ENCODE results near the gene NAV1.
"Not testable (repeated sequence)": the region's sequence is repeated elsewhere in the genome, so short reads cannot be mapped to it uniquely, and the experiment has no call there.

The NAV1 gene

GRCh38 chr1:201540846-201541735 lies 2.2 kb downstream of the NAV1 start:
- Histone ChIP-seq H3K9ac (ENCODE audit: low read depth, low read length) (no peak overlapping the region), H3K27ac (ENCODE audit: low read depth, low read length) (no peak overlapping the region), H3K4me3 (ENCODE audit: low read length) (no peak overlapping the region), H3K27me3 (ENCODE audit: insufficient read depth, low read length) (peaks cover 44% of the 10 kb centered on the region), H3K9me3 (ENCODE audit: insufficient read depth, low read depth, low read length) (no peaks in the 10 kb centered on the region), H3K4me1 (ENCODE audit: insufficient read depth, low read length) (peaks cover 10% of the 10 kb centered on the region), H3K36me3 (ENCODE audit: insufficient read depth, low read length) (no peaks in the 10 kb centered on the region)
- 82% methylated on average over 12 of the region's 12 CpGs for WGBS

- Histone ChIP-seq H3K4me3 (ENCODE audit: low read length) (no peak overlapping the region), H3K27ac (ENCODE audit: low read depth, low read length) (no peak overlapping the region), H3K9ac (ENCODE audit: low read depth, low read length) (no peak overlapping the region), H3K27me3 (ENCODE audit: insufficient read depth, low read length) (peaks cover 38% of the 10 kb centered on the region), H3K36me3 (ENCODE audit: insufficient read depth, low read length) (no peaks in the 10 kb centered on the region), H3K9me3 (ENCODE audit: insufficient read depth, low read depth, low read length) (no peaks in the 10 kb centered on the region), H3K4me1 (ENCODE audit: insufficient read depth, low read length) (peaks cover 10% of the 10 kb centered on the region)
- 81% methylated on average over 9 of the region's 9 CpGs for WGBS
Observed at GRCh38 chr1:201542309-201543035, 3.5 kb downstream of the NAV1 start.

- Histone ChIP-seq H3K27me3 (ENCODE audit: insufficient read depth, low read length) (peaks cover 24% of the 10 kb centered on the region), H3K4me1 (ENCODE audit: insufficient read depth, low read length) (peaks cover 7% of the 10 kb centered on the region), H3K36me3 (ENCODE audit: insufficient read depth, low read length) (no peaks in the 10 kb centered on the region), H3K4me3 (ENCODE audit: low read length) (no peak overlapping the region), H3K27ac (ENCODE audit: low read depth, low read length) (no peak overlapping the region), H3K9ac (ENCODE audit: low read depth, low read length) (no peak overlapping the region), H3K9me3 (ENCODE audit: insufficient read depth, low read depth, low read length) (no peaks in the 10 kb centered on the region)
- WGBS = 72% methylated on average over 7 of the region's 7 CpGs
Observed at GRCh38 chr1:201543871-201544642, 5.1 kb downstream of the NAV1 start.

DNA sequence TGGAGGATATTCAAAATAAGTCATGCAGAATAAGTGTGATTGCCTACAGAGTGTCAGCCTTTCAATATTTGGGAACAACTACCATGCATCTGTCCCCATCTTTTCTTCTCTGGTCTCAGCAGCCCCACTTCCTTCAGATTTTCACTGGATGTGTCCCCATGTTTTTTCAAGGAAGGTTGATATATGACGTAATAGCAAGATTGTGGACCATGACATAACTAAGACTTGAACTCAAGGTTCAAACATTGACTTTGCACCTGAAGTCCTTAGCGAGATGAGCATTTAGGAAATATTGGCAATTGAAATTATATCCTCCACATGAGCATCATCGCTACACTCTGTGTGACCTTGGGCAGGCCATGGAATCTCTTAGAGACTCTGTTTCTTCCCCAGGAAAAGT lies 5.8 kb downstream of the NAV1 start:
- Histone ChIP-seq H3K9ac (ENCODE audit: low read depth, low read length) (no peak overlapping the region), H3K27me3 (ENCODE audit: insufficient read depth, low read length) (peaks cover 18% of the 10 kb centered on the region), H3K9me3 (ENCODE audit: insufficient read depth, low read depth, low read length) (no peaks in the 10 kb centered on the region), H3K4me1 (ENCODE audit: insufficient read depth, low read length) (peaks cover 7% of the 10 kb centered on the region), H3K4me3 (ENCODE audit: low read length) (no peak overlapping the region), H3K27ac (ENCODE audit: low read depth, low read length) (no peak overlapping the region), H3K36me3 (ENCODE audit: insufficient read depth, low read length) (no peaks in the 10 kb centered on the region)
- WGBS = 97% methylated on average over 3 of the region's 3 CpGs

DNA sequence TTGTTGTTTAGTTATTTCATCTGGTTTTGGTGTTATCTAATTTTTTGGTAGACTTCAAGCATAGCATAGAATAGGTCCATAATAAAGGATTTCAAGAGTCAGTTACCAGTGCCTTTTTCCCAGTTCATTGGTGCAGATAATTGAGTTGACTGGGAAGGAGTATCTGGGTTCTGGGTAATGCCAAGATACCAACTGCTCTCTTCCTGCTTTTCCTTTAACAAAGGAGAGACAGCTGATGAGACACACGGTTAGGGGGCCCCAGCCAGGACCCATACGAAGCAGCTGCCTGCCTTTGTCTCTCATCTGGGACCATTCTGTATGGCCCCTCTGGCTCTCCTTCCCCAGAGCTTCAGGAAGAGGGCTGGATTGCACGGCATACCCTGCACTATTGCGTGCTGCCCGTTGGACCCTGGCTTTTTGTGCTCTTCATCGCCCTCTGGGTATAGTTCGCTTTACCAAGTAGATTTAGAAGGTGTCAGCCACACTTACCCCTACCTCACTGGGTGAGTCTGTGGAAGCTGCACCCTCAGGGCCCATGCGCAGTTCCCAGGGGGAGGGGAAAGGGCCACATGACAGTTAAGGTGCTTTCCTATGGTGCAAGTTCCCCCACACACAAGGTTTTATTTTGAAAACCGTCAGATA lies 7.0 kb downstream of the NAV1 start:
- Histone ChIP-seq H3K36me3 (ENCODE audit: insufficient read depth, low read length) (no peaks in the 10 kb centered on the region), H3K4me1 (ENCODE audit: insufficient read depth, low read length) (no peaks in the 10 kb centered on the region), H3K9ac (ENCODE audit: low read depth, low read length) (no peak overlapping the region), H3K4me3 (ENCODE audit: low read length) (no peak overlapping the region), H3K9me3 (ENCODE audit: insufficient read depth, low read depth, low read length) (no peaks in the 10 kb centered on the region), H3K27ac (ENCODE audit: low read depth, low read length) (no peak overlapping the region), H3K27me3 (ENCODE audit: insufficient read depth, low read length) (peaks cover 5% of the 10 kb centered on the region)
- 40% methylated on average over 9 of the region's 9 CpGs for WGBS

DNA sequence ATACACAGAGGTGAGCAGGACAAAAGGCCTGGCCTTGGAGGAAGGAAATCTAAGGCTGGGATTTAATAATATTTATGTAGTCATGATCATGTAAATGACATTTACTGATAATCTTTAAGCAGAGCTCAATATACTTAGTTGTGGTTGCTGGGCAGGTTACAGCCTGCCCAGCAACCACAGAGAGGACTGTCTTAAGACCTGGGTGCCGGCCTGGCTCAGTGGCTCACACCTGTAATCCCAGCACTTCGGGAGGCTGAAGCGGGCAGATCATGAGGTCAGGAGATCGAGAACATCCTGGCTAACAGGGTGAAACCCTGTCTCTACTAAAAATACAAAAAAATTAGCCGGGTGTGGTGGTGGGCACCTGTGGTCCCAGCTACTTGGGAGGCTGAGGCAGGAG lies 10.6 kb downstream of the NAV1 start:
- not testable (repeated sequence) for H3K9ac ChIP-seq (ENCODE audit: low read depth, low read length); H3K4me3 ChIP-seq (ENCODE audit: low read length); H3K27ac ChIP-seq (ENCODE audit: low read depth, low read length); H3K9me3 ChIP-seq (ENCODE audit: insufficient read depth, low read depth, low read length); H3K36me3 ChIP-seq (ENCODE audit: insufficient read depth, low read length); H3K4me1 ChIP-seq (ENCODE audit: insufficient read depth, low read length); H3K27me3 ChIP-seq (ENCODE audit: insufficient read depth, low read length)
- 96% methylated on average over 5 of the region's 5 CpGs for WGBS

DNA sequence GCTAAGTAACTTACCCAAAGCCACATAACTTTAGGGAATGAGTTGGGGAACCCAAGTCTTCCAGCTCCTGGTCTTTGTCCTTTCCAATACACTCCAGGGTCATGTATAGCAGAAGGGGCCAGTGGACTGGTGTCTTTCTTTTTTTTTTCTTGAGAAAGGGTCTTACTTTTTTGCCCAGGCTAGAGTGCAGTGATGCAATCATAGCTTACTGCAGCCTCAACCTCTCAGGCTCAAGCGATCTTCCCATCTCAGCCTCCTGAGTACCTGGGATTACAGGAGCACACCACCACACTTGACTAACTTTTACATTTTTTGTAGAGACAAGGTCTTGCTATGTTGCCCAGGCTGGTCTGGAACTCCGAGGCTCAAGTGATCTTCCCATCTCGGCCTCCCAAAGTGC lies 12.2 kb downstream of the NAV1 start:
- 92% methylated on average over 3 of the region's 3 CpGs for WGBS
- Histone ChIP-seq H3K9ac (ENCODE audit: low read depth, low read length) (no peak overlapping the region), H3K4me1 (ENCODE audit: insufficient read depth, low read length) (no peaks in the 10 kb centered on the region; the same call in 1 of the 2 replicates), H3K9me3 (ENCODE audit: insufficient read depth, low read depth, low read length) (no peaks in the 10 kb centered on the region), H3K27me3 (ENCODE audit: insufficient read depth, low read length) (no peaks in the 10 kb centered on the region), H3K4me3 (ENCODE audit: low read length) (no peak overlapping the region), H3K27ac (ENCODE audit: low read depth, low read length) (no peak overlapping the region), H3K36me3 (ENCODE audit: insufficient read depth, low read length) (no peaks in the 10 kb centered on the region)

- WGBS = 88% methylated on average over 12 of the region's 12 CpGs
- Histone ChIP-seq H3K4me1 (ENCODE audit: insufficient read depth, low read length) (peaks cover 3% of the 10 kb centered on the region; the same call in 1 of the 2 replicates), H3K36me3 (ENCODE audit: insufficient read depth, low read length) (no peaks in the 10 kb centered on the region), H3K9me3 (ENCODE audit: insufficient read depth, low read depth, low read length) (no peaks in the 10 kb centered on the region), H3K27ac (ENCODE audit: low read depth, low read length) (no peak overlapping the region), H3K4me3 (ENCODE audit: low read length) (no peak overlapping the region), H3K9ac (ENCODE audit: low read depth, low read length) (no peak overlapping the region), H3K27me3 (ENCODE audit: insufficient read depth, low read length) (no peaks in the 10 kb centered on the region)
Observed at GRCh38 chr1:201551877-201552731, 13.2 kb downstream of the NAV1 start.

- Histone ChIP-seq H3K9me3 (ENCODE audit: insufficient read depth, low read depth, low read length) (no peaks in the 10 kb centered on the region), H3K9ac (ENCODE audit: low read depth, low read length) (no peak overlapping the region), H3K36me3 (ENCODE audit: insufficient read depth, low read length) (no peaks in the 10 kb centered on the region), H3K4me3 (ENCODE audit: low read length) (no peak overlapping the region), H3K27ac (ENCODE audit: low read depth, low read length) (no peak overlapping the region), H3K27me3 (ENCODE audit: insufficient read depth, low read length) (no peaks in the 10 kb centered on the region), H3K4me1 (ENCODE audit: insufficient read depth, low read length) (peaks cover 6% of the 10 kb centered on the region; the same call in 1 of the 2 replicates)
- 80% methylated on average over 5 of the region's 5 CpGs for WGBS
Observed at GRCh38 chr1:201552941-201553351, 14.0 kb downstream of the NAV1 start.

- Histone ChIP-seq H3K27ac (ENCODE audit: low read depth, low read length) (no peak overlapping the region), H3K27me3 (ENCODE audit: insufficient read depth, low read length) (no peaks in the 10 kb centered on the region), H3K9ac (ENCODE audit: low read depth, low read length) (no peak overlapping the region), H3K4me3 (ENCODE audit: low read length) (no peak overlapping the region), H3K4me1 (ENCODE audit: insufficient read depth, low read length) (peaks cover 6% of the 10 kb centered on the region; the same call in 1 of the 2 replicates), H3K36me3 (ENCODE audit: insufficient read depth, low read length) (no peaks in the 10 kb centered on the region), H3K9me3 (ENCODE audit: insufficient read depth, low read depth, low read length) (no peaks in the 10 kb centered on the region)
- 95% methylated on average over 7 of the region's 8 CpGs for WGBS
Observed at GRCh38 chr1:201553496-201554189, 14.7 kb downstream of the NAV1 start.

All from HUES64 (cell line).